ENCODE data around the gene HYPK.

The HYPK gene, protein sequence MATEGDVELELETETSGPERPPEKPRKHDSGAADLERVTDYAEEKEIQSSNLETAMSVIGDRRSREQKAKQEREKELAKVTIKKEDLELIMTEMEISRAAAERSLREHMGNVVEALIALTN

DNA sequence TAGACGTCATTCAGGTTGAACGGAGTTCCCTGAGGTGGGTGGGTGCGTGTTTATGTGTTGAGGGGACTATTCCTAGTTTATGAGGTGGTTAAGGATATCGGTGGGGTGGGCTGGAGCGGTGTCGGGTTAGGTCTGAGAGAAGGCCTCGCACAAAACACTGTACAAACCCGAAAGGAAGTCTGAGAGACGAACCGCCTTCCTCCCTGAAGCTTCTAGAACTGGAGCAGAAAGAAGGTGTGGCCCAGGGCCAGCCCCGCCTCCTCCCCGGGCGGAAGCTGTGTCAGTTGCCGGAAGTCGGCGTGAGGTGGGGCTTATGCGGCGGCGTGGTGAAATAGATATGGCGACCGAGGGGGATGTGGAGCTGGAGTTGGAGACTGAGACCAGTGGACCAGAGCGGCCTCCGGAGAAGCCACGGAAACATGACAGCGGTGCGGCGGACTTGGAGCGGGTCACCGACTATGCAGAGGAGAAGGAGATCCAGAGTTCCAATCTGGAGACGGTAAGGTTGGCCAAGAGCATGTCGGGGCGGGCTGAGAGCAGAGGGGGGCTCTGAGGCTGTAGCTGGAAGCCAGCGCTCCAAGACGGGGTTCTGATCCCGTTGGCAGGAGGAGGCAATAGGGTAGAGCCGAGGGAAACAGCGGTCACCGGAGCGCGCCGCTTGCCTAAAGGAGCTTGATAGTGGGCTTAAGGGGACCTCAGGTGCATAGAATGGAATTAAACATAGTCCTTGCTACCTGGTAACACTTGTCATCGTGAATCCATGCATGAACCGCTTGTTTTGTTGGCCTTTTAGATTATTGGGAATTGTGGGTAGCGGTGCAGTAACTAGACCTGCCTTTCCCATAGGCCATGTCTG lies at the start of gene HYPK:
Gene HYPK, plus strand, starts transcription at position 314 of the 856 bp plus-strand sequence. Its CDS starts 24 bp downstream, at position 338.
- peak; percentile 95 for DNase-seq (ENCODE audit: low read depth, low spot score)

- DNase-seq (ENCODE audit: low read depth, low spot score), result no peak
Measured at GRCh38 chr15:43751885-43752284, 48.5 kb upstream of the HYPK start.

- DNase-seq (ENCODE audit: low read depth, low spot score), result no peak
Measured at GRCh38 chr15:43762824-43763223, 37.6 kb upstream of the HYPK start.

DNA sequence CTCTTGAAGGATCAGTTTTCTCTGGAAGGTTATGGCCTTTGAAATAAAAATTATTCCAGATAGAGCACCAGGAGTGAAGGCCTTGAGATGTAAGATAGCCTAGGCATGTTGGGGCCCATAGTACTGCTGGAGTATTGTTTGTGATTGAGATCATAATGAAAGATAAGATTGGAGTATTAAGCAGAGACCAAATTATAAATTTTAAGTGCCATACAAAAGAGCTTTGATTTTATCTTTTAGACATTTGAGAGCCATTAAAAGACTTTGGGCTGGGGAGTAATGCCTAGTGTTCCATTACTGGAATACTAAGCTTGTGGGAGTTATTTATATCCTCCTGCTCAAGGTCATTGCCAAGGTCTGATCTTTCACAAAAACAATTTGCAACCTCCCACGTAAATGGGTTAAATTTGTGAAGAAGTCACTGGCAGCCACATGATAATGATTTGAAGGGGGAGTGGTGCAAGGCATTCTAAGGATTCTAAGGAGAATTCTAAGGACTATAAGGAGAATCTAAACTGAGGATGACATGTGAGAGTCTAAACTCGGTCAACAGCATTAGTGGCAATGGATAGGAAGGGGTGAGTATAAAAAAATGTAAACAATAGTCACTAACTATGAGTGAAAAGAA lies 36.5 kb upstream of the HYPK start:
- DNase-seq (ENCODE audit: low read depth, low spot score), result no peak

DNA sequence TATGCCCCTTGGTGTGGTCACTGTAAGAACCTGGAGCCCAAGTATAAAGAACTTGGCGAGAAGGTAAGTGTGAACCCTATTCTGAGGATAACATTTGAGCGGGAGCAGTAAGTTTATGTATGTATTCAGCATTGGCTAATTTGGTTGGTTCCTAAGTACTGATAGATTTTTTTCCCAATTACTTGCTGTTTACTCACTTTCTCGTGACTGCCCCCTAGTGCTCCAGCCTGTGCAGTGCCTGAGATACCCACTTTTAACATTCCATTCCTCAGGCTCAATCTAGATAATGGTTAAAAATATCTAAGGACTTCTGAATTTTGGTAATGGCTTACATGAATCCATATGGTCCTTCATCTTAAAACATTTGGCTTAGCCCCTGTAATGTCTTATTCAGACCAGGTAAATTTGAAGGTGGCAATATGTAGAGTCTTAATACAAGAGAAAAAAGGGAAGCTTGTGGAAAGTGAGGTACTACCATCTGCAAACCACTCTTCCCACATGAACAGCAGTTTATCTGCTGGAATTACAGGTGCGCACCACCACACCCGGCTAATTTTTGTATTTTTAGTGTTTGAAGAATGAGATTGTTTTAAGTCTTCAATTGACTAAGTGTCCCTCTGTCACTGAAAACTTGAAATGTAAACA lies 30.7 kb upstream of the HYPK start:
- peak; percentile 77 for DNase-seq (ENCODE audit: low read depth, low spot score)

GRCh38 chr15:43771816-43772215 lies 28.6 kb upstream of the HYPK start:
- DNase-seq (ENCODE audit: low read depth, low spot score), result no peak

DNA sequence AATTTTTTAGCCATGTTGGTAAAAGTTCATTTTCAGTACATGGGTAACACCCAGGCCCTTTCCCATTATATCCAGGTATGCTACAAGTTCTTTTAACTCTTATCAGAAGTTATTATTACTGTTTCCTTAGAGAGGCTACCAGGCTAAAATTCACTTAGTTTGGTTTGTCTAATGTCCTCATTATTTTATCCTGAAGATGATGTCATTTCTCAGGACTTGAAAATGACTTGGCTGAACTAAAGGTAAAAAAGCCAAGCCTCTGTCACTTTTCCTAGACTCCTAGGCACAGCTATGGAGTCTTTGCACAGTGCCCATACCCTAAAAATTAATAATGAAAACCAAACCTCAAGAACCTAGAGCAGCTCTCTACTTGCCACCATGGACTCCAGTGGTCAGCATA lies 27.8 kb upstream of the HYPK start:
- DNase-seq (ENCODE audit: low read depth, low spot score), result no peak

DNA sequence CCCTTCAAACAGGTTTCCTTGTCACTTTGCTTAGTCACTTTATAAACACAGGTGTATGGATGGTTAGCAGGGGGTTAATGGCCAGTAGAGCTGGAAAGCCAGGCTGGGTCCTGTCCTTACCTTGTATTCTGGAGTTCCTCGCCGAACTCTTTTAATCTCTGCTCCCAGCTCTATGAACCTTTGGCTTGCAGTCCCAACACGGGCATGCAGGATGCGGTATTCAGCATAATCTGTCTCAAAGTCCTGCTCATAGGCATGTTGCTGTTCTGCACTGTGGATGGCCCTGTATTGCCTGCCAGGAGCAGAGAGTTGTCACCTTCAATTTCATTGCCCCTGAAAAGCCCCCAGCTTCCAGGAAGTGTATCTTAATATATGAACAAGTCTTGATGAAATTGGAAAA lies 26.3 kb upstream of the HYPK start:
- DNase-seq (ENCODE audit: low read depth, low spot score), result no peak

GRCh38 chr15:43775411-43775965 lies 24.9 kb upstream of the HYPK start:
- peak; percentile 54 for DNase-seq (ENCODE audit: low read depth, low spot score)

DNA sequence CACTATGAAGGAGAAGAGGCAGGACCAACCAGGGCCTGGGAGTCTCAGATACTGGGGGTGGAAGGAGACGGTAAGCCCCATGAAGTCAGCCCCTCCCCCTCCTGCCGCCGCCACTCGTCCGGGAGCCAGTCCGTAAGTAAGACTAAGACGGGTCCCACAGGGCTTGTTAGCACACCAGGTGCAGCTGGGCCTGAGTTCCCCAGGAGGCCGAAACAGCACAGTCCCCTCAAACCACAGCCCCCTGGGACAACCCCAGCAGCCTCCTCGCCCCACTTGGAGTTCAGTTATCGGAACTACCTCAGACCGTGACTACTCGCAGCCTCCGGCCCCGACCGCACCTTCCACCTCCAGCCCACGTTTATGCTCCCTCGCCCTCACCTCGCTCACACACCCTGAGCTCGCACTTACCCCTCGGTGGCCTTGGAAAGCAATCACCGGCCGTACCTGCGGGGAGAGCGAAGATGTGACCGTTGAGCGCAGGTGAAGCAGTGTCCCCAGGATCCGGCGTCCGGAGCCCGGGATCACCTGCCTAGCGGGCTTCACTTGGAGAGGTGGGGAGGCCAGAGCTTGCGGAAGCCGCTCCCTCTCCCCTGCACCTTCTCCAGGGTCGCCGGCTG lies 24.2 kb upstream of the HYPK start:
- DNase-seq (ENCODE audit: low read depth, low spot score), result peak; percentile 18

DNA sequence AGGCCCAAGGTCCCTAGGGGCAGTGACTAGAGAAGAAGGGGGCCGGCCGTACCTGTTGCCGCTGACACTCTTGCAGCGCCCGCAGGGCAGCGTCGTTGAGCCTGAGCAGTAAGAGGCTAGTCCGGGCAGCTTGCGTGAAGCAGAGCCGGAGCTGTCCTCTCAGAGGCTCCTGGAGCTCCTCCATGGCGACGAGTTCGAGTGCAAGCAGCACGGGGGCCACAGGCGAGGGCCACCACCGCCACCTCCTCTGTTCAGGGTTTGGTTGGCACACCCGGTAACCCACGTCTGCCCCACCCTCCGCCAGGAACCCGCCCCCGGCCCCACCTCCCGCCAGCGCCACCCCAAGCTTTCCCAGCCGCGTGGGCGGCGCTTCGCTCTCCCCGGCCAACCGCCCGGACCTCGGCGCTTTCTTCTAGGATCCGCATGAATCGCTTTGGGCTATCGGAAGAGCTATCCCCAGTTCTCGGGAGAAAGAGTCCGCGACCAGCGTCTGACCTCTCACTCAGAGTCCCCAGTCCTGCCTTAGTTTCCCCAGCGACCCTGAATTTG lies 23.6 kb upstream of the HYPK start, which contains the start of gene ELL3:
Gene ELL3, minus strand, starts transcription at position 249 of the 549 bp plus-strand sequence. Its CDS starts 65 bp downstream, at position 184.
- peak; percentile 83 for DNase-seq (ENCODE audit: low read depth, low spot score)

DNA sequence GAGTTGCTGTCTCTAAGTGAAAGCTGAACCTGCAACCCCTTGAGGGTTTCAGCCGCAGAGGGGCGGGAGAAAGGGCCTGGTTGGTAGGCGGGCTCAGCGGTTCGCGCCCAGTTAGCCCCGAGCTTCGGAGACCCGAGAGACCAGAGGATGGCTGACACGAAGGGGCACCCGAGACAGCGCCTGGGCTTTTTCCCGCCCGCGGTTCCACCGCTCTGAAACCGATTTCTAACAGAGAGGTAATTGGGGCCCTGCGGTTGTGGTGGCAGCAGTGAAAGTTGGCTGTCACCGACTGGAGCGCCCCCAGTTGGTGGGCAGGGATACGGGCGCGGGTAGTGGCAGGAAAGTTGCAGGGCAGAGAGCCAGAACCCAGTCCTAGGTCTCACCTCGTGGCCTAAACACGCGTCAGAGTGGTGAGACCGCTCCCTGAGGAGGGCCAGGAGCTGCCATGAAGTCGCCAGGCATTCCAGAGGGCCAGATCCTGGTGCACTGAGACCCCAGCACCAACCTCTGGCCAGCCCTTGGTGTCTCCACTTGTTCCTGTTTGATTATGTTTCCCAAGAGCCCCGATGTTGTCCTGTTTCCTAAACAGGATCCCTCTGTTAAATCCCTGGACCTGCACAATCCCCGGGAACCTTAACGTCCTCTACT lies 23.0 kb upstream of the HYPK start:
- peak; percentile 85 for DNase-seq (ENCODE audit: low read depth, low spot score)

GRCh38 chr15:43779016-43779415 lies 21.4 kb upstream of the HYPK start:
- DNase-seq (ENCODE audit: low read depth, low spot score), result no peak

DNA sequence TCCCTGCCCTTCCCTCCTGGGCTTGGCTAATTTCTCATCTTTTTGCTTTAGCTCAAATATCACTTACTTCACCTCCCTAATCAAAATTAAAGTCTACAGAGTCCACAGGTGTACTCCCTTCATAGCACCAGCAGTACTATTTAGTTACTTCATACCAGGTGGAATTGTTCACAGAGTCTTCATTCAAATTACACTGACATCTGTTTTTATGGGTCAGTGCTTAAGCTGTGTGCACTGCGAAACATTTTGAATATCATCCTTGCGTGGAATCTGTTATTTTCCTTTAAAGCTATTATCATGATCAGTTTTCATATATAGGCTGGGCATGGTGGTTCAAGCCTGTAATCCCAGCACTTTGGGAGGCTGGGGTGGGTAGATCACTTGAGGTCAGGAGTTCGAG lies 11.0 kb upstream of the HYPK start:
- DNase-seq (ENCODE audit: low read depth, low spot score), result no peak

GRCh38 chr15:43791993-43792760 lies 8.2 kb upstream of the HYPK start, which contains the start of gene SERF2:
Gene SERF2, plus strand, starts transcription at chr15:43792320. Its CDS starts 57 bp downstream, at chr15:43792377.
- DNase-seq (ENCODE audit: low read depth, low spot score), result peak; percentile 100

GRCh38 chr15:43792761-43793476 lies 7.5 kb upstream of the HYPK start:
- DNase-seq (ENCODE audit: low read depth, low spot score), result peak; percentile 49

DNA sequence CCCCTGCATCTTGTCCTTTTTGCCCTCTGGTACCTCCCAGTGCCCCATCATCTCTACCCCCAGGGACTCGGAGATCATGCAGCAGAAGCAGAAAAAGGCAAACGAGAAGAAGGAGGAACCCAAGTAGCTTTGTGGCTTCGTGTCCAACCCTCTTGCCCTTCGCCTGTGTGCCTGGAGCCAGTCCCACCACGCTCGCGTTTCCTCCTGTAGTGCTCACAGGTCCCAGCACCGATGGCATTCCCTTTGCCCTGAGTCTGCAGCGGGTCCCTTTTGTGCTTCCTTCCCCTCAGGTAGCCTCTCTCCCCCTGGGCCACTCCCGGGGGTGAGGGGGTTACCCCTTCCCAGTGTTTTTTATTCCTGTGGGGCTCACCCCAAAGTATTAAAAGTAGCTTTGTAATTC lies 6.8 kb upstream of the HYPK start:
- no peak for DNase-seq (ENCODE audit: low read depth, low spot score)

GRCh38 chr15:43794269-43795037 lies 5.9 kb upstream of the HYPK start:
- DNase-seq (ENCODE audit: low read depth, low spot score), result peak; percentile 68

Measured in astrocyte of the hippocampus (primary cell).